ENCODE data around the gene MYO1D.

DNA sequence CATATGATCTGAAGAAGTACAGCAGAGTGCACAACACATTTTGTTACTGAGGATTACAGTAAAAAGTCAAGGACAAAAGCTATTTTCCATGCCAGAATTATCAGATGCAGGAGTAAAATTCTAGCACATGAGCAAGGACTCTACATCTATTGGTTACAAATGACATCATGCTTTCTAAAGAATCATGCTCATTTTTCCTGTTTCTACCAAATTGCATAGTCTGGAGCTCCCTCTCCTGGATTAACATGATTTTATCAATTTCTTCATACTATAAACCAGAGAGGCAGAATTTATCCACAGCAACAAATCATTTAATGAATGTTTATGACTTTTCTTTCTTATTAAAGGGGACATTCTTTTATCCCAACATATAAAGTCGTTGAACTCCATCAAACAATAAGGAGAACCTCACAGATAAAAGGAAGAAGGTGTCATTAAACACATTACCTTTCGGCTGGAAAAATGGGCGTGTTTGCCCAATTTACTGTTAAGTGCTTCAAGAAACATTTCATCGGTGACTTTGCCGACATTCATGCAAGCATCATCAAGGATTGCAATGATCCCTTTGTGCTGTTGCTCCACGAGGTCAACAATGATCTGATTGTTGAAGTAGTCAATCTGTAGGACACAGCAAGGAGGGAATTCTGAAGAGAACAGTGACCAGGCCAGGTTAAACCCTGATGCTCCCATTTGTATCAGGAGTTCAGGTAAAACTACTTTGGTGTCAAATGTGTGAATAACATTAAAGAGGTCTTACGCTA lies 121.7 kb downstream of the MYO1D start:
- TF ChIP-seq, protein P1, sequence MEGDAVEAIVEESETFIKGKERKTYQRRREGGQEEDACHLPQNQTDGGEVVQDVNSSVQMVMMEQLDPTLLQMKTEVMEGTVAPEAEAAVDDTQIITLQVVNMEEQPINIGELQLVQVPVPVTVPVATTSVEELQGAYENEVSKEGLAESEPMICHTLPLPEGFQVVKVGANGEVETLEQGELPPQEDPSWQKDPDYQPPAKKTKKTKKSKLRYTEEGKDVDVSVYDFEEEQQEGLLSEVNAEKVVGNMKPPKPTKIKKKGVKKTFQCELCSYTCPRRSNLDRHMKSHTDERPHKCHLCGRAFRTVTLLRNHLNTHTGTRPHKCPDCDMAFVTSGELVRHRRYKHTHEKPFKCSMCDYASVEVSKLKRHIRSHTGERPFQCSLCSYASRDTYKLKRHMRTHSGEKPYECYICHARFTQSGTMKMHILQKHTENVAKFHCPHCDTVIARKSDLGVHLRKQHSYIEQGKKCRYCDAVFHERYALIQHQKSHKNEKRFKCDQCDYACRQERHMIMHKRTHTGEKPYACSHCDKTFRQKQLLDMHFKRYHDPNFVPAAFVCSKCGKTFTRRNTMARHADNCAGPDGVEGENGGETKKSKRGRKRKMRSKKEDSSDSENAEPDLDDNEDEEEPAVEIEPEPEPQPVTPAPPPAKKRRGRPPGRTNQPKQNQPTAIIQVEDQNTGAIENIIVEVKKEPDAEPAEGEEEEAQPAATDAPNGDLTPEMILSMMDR (IDR thresholded peaks at IDR 0.05; ENCODE audit: extremely low read depth in 1 of 2, insufficient read depth in 1 of 2, low read depth in 1 of 2, low read length in 2 of 2) = peak; percentile 26 to 37
- TF ChIP-seq EZH2 (IDR thresholded peaks at IDR 0.05; ENCODE audit: borderline replicate concordance, low read depth, low read length, severe bottlenecking) (no peak), POLR2AphosphoS5 (IDR thresholded peaks at IDR 0.05; ENCODE audit: insufficient read depth, low read depth, low read length) (no peak), POLR2A (IDR thresholded peaks at IDR 0.05; ENCODE audit: low read depth, low read length) (no peak), MYC (IDR thresholded peaks at IDR 0.05; ENCODE audit: low read depth, low read length) (no peak), JUN (IDR thresholded peaks at IDR 0.05; ENCODE audit: borderline replicate concordance, insufficient read depth, insufficient read length, low read depth) (peak; percentile 83), FOS (IDR thresholded peaks at IDR 0.05; ENCODE audit: borderline replicate concordance, insufficient read depth, low read length) (no peak), GATA2 (IDR thresholded peaks at IDR 0.05; ENCODE audit: insufficient read depth, insufficient read length, low read depth, low read length) (no peak)
- TF ChIP-seq, protein P2, sequence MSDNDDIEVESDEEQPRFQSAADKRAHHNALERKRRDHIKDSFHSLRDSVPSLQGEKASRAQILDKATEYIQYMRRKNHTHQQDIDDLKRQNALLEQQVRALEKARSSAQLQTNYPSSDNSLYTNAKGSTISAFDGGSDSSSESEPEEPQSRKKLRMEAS (IDR thresholded peaks at IDR 0.05; ENCODE audit: insufficient read depth, insufficient read length) = no peak
